Neural cell (in vitro differentiated cells): ENCODE results near the gene DBP. TPM values are rescaled to one million over a fixed set of nuclear protein-coding genes. Genes with fewer than 3 reads are reported as not detected.

Experiments
- H2AFZ ChIP-seq: fragments of 200-600, 300-800 bp; sonication (generic), shearing (Covaris generic); 2 replicates; pipeline ENCODE4 v1.6.0; 2014; ENCODE audit warnings: low read depth, mild to moderate bottlenecking, antibody characterized with exemption, low read length, moderate library complexity
- H3F3A ChIP-seq: fragments of 200-600 bp; shearing (Covaris generic); 2 replicates; pipeline ENCODE4 v1.6.1; 2016; ENCODE audit warnings: mild to moderate bottlenecking, moderate library complexity, mixed read lengths, antibody characterized with exemption, low read length; ENCODE audit not compliant: insufficient read depth, poor library complexity, severe bottlenecking
- H3K27ac ChIP-seq: fragments of 200-600, 300-800 bp; sonication (generic), shearing (Covaris generic); 2 replicates; pipeline ENCODE4 v1.5.1; 2014; ENCODE audit warnings: mild to moderate bottlenecking, low read length, moderate library complexity
- H3K27me3 ChIP-seq: fragments of 300-800, 200-600 bp; sonication (generic), shearing (Covaris generic); 2 replicates; pipeline ENCODE4 v1.6.0; 2014; ENCODE audit warnings: mild to moderate bottlenecking, low read depth, low read length, moderate library complexity; ENCODE audit not compliant: insufficient read depth
- H3K36me3 ChIP-seq: fragments of 300-800, 200-600 bp; sonication (generic), shearing (Covaris generic); 2 replicates; pipeline ENCODE4 v1.5.1; 2014; ENCODE audit warnings: mild to moderate bottlenecking, antibody characterized with exemption, low read length, moderate library complexity; ENCODE audit not compliant: insufficient read depth
- H3K4me2 ChIP-seq: fragments of 300-800, 200-600 bp; sonication (generic), shearing (Covaris generic); 2 replicates; pipeline ENCODE4 v1.6.0; 2014; ENCODE audit warnings: mild to moderate bottlenecking, low read length
- H3K4me3 ChIP-seq: fragments of 300-800, 200-600 bp; sonication (generic), shearing (Covaris generic); 2 replicates; pipeline ENCODE4 v1.5.1; 2014; ENCODE audit warnings: mild to moderate bottlenecking, low read length, moderate library complexity
- H3K79me2 ChIP-seq: fragments of 200-600 bp; shearing (Covaris generic); replicated peaks from 2 replicates; pipeline ENCODE4 v1.6.0; 2014; ENCODE audit warnings: mild to moderate bottlenecking, low read length, moderate library complexity; ENCODE audit not compliant: insufficient read depth
- H3K9ac ChIP-seq: fragments of 300-800, 200-600 bp; sonication (generic), shearing (Covaris generic); 2 replicates; pipeline ENCODE4 v1.6.1; 2016; ENCODE audit warnings: mild to moderate bottlenecking, low read length, mixed read lengths
- H3K9me2 ChIP-seq: fragments of 200-600 bp; shearing (Covaris generic); 2 replicates; pipeline ENCODE4 v1.6.1; 2016; ENCODE audit warnings: mild to moderate bottlenecking, low read length, mixed read lengths; ENCODE audit not compliant: insufficient read depth
- H3K9me3 ChIP-seq: fragments of 200-600, 300-800 bp; sonication (generic), shearing (Covaris generic); 2 replicates; pipeline ENCODE4 v1.6.1; 2016; ENCODE audit warnings: mild to moderate bottlenecking, mixed run types, low read length, moderate library complexity, mixed read lengths
- H4K20me1 ChIP-seq: fragments of 200-600 bp; shearing (Covaris generic); 2 replicates; pipeline ENCODE4 v1.6.1; 2016; ENCODE audit warnings: mild to moderate bottlenecking, mixed run types; ENCODE audit not compliant: insufficient read depth
- EP300 ChIP-seq: fragments of 450-650 bp; conservative IDR thresholded peaks from 2 replicates; pipeline ENCODE4 v1.6.1; 2014; ENCODE audit warnings: antibody characterized with exemption, mild to moderate bottlenecking, moderate library complexity; ENCODE audit not compliant: poor library complexity, severe bottlenecking
- EZH2 ChIP-seq: fragments of 200-600, 300-800 bp; shearing (Covaris generic), sonication (generic); IDR thresholded peaks from 2 replicates; pipeline ENCODE4 v1.6.1; 2014; ENCODE audit warnings: antibody characterized with exemption, low read length, borderline replicate concordance, mild to moderate bottlenecking; ENCODE audit not compliant: insufficient read depth, poor library complexity, severe bottlenecking
- MXI1 ChIP-seq: fragments of 450-650 bp; conservative IDR thresholded peaks from 2 replicates; pipeline ENCODE4 v1.6.1; 2014; ENCODE audit warnings: antibody characterized with exemption, mild to moderate bottlenecking; ENCODE audit not compliant: poor library complexity, severe bottlenecking
- POLR2AphosphoS5 ChIP-seq: IDR thresholded peaks from 2 replicates; pipeline ENCODE4 v1.6.1; 2012
- RAD21 ChIP-seq: fragments of 450-650 bp; conservative IDR thresholded peaks from 2 replicates; pipeline ENCODE4 v1.6.1; 2014; ENCODE audit warnings: antibody characterized with exemption, mild to moderate bottlenecking, moderate library complexity
- SMC3 ChIP-seq: fragments of 450-650 bp; conservative IDR thresholded peaks from 2 replicates; pipeline ENCODE4 v1.6.1; 2014; ENCODE audit warnings: antibody characterized with exemption, mild to moderate bottlenecking, moderate library complexity; ENCODE audit not compliant: poor library complexity
- TAF1 ChIP-seq: IDR thresholded peaks from 2 replicates; pipeline ENCODE4 v1.6.1; 2012; ENCODE audit warnings: low read depth
- polyA plus RNA-seq: library from polyadenylated mRNA; depleted of rRNA; stranded (reverse); fragments of >200 nt; gene quantifications from 2 replicates; pipeline ENCODE4 v1.2.3, GENCODE V29; 2014
- TF ChIP-seq, protein P1 (sequence below): IDR thresholded peaks from 2 replicates; pipeline ENCODE4 v1.6.1; 2012; ENCODE audit warnings: borderline replicate concordance
- TF ChIP-seq, protein P2 (sequence below): fragments of 450-650 bp; IDR thresholded peaks from 2 replicates; pipeline ENCODE4 v1.5.1; 2014; ENCODE audit warnings: antibody characterized with exemption, mild to moderate bottlenecking, moderate library complexity; ENCODE audit not compliant: poor library complexity, severe bottlenecking

DBP gene
- polyA plus RNA-seq, 1 donor from 2014 or later = 3.6 TPM

DNA sequence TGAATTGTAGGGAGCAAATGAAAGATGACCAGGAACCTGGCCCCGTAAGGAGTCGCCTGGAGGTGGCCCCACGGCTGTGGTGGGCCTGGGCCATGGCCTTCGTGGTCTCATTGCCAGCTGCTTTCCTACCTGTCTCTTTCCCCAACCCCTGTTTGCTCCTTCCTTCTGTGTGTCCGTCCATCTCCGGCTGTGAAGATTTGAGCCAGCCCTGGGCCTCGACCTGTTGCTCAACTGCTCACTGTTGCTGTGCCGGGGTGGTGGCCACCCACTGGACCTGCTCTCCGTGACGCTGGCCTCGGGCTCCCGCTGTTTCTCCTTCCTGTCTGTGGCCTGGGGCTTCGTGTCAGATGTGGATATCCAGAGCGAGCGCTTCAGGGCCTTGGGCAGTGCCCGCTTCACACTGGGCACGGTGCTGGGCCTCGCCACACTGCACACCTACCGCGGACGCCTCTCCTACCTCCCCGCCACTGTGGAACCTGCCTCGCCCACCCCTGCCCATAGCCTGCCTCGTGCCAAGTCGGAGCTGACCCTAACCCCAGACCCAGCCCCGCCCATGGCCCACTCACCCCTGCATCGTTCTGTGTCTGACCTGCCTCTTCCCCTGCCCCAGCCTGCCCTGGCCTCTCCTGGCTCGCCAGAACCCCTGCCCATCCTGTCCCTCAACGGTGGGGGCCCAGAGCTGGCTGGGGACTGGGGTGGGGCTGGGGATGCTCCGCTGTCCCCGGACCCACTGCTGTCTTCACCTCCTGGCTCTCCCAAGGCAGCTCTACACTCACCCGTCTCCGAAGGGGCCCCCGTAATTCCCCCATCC is 8.5 kb downstream of the DBP start:
- Histone ChIP-seq H3K9me2 (no peaks in the 10 kb centered on the region), H4K20me1 (no peaks in the 10 kb centered on the region), H3K4me3 (no peak overlapping the region), H3K27me3 (no peaks in the 10 kb centered on the region), H3K9ac (no peak overlapping the region), H3F3A (peaks cover under 1% of the 10 kb centered on the region), H2AFZ (no peak overlapping the region), H3K9me3 (no peaks in the 10 kb centered on the region), H3K27ac (no peak overlapping the region), H3K79me2 (peaks cover 16% of the 10 kb centered on the region), H3K4me2 (no peak overlapping the region), H3K36me3 (no peaks in the 10 kb centered on the region)
- TF ChIP-seq MXI1 (no peak), TAF1 (no peak), SMC3 (no peak), POLR2AphosphoS5 (no peak), EP300 (no peak), RAD21 (no peak), EZH2 (no peak)
- TF ChIP-seq, protein P1, sequence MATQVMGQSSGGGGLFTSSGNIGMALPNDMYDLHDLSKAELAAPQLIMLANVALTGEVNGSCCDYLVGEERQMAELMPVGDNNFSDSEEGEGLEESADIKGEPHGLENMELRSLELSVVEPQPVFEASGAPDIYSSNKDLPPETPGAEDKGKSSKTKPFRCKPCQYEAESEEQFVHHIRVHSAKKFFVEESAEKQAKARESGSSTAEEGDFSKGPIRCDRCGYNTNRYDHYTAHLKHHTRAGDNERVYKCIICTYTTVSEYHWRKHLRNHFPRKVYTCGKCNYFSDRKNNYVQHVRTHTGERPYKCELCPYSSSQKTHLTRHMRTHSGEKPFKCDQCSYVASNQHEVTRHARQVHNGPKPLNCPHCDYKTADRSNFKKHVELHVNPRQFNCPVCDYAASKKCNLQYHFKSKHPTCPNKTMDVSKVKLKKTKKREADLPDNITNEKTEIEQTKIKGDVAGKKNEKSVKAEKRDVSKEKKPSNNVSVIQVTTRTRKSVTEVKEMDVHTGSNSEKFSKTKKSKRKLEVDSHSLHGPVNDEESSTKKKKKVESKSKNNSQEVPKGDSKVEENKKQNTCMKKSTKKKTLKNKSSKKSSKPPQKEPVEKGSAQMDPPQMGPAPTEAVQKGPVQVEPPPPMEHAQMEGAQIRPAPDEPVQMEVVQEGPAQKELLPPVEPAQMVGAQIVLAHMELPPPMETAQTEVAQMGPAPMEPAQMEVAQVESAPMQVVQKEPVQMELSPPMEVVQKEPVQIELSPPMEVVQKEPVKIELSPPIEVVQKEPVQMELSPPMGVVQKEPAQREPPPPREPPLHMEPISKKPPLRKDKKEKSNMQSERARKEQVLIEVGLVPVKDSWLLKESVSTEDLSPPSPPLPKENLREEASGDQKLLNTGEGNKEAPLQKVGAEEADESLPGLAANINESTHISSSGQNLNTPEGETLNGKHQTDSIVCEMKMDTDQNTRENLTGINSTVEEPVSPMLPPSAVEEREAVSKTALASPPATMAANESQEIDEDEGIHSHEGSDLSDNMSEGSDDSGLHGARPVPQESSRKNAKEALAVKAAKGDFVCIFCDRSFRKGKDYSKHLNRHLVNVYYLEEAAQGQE = no peak
- TF ChIP-seq, protein P2, sequence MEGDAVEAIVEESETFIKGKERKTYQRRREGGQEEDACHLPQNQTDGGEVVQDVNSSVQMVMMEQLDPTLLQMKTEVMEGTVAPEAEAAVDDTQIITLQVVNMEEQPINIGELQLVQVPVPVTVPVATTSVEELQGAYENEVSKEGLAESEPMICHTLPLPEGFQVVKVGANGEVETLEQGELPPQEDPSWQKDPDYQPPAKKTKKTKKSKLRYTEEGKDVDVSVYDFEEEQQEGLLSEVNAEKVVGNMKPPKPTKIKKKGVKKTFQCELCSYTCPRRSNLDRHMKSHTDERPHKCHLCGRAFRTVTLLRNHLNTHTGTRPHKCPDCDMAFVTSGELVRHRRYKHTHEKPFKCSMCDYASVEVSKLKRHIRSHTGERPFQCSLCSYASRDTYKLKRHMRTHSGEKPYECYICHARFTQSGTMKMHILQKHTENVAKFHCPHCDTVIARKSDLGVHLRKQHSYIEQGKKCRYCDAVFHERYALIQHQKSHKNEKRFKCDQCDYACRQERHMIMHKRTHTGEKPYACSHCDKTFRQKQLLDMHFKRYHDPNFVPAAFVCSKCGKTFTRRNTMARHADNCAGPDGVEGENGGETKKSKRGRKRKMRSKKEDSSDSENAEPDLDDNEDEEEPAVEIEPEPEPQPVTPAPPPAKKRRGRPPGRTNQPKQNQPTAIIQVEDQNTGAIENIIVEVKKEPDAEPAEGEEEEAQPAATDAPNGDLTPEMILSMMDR = no peak

DNA sequence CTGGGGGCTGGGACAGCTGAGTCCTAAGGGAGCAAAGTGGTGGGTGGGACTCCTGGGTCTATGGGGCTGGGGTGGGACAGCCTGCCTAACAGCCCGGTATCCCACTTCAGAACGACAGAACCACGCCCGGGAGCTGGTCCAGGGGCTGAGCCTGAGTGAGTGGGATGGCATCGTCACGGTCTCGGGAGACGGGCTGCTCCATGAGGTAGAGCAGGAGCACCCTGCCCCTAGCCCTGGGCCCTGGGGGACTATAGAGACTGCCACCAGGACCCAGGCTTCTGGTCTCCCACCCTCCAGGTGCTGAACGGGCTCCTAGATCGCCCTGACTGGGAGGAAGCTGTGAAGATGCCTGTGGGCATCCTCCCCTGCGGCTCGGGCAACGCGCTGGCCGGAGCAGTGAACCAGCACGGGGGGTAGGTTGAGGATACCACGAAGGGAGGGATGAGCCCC is 9.3 kb downstream of the DBP start:
- H3K9me2 ChIP-seq = no peaks in the 10 kb centered on the region
- H3K36me3 ChIP-seq = no peaks in the 10 kb centered on the region
- no peaks in the 10 kb centered on the region for H3K9me3 ChIP-seq
- H3K79me2 ChIP-seq = peaks cover 16% of the 10 kb centered on the region
- no peak overlapping the region for H3K4me3 ChIP-seq
- H3K27ac ChIP-seq = no peak overlapping the region
- H3K4me2 ChIP-seq = no peak overlapping the region
- TF ChIP-seq RAD21 (no peak), TAF1 (no peak), EZH2 (no peak), MXI1 (no peak), EP300 (no peak), SMC3 (no peak), POLR2AphosphoS5 (no peak)
- TF ChIP-seq, protein P1 = no peak
- TF ChIP-seq, protein P2 = no peak
- H2AFZ ChIP-seq = no peak overlapping the region
- H3K9ac ChIP-seq = no peak overlapping the region
- H3K27me3 ChIP-seq = no peaks in the 10 kb centered on the region
- H3F3A ChIP-seq = peaks cover 5% of the 10 kb centered on the region
- no peaks in the 10 kb centered on the region for H4K20me1 ChIP-seq
